ENCODE data around the gene C13orf46. TPM values are rescaled to one million over a fixed set of nuclear protein-coding genes. Genes with fewer than 3 reads are reported as not detected.

C13orf46 gene
- total and polyA plus RNA-seq, 2 of the 8 experiments (the other 6 are each of a cell fraction or from before 2014, with no cell fraction given) = 0.23 to 0.28 TPM

- H3K79me2 ChIP-seq (ENCODE audit: control insufficient read depth in 1 of 2, insufficient read depth in 2 of 2, low read length in 2 of 2) = no peaks in the 10 kb centered on the region
- H3K4me1 ChIP-seq (replicated peaks in 1 of 4; ENCODE audit: control insufficient read depth in 3 of 4, insufficient read depth in 4 of 4, low read length in 3 of 4) = peaks cover 0 to 2% (median 0%) of the 10 kb centered on the region in 4 experiments; a peak in 1 of 7 replicates
- WGBS, 2 experiments (ENCODE audit: extremely low coverage in 1 of 2, insufficient coverage in 1 of 2, insufficient read length in 1 of 2, insufficient replicate concordance in 2 of 2, low coverage in 1 of 2, low lambda C conversion rate in 2 of 2, missing lambda C conversion rate in 1 of 2) = 93% methylated on average over 16 of the region's 16 CpGs; no CpG with 5 or more reads in 1 of the 2 experiments
- no peak overlapping the region for H3K4me2 ChIP-seq (ENCODE audit: insufficient read depth in 1 of 2, low read depth in 2 of 2, low read length in 2 of 2)
- ChIA-PET POLR2A (ENCODE audit: partially characterized antibody) (interaction anchor here (1.2 kb wide), 1 partner anchor 9 kb away, joined by 6 read pairs; no protein-coding TSS in a partner anchor), CTCF (ENCODE audit: partially characterized antibody) (interaction anchor here (0.6 to 2.0 kb wide), 8 partner anchors 29 to 274 kb away, joined by 3 to 9 read pairs (median 4); no protein-coding TSS in a partner anchor)
- H3K27ac ChIP-seq (ENCODE audit: low read depth, low read length) = no peak overlapping the region
- DNase-seq (ENCODE audit: low read depth in 1 of 2, low spot score in 2 of 2) = no peak
- H3K23me2 ChIP-seq (ENCODE audit: low read depth, low read length) = no peaks in the 10 kb centered on the region
- H2AFZ ChIP-seq (ENCODE audit: low read length) = no peak overlapping the region
- H4K91ac ChIP-seq (replicated peaks; ENCODE audit: insufficient read length, low read length) = no peak overlapping the region
- no peak overlapping the region for H3K4me3 ChIP-seq (ENCODE audit: extremely low read depth in 1 of 4, insufficient read depth in 2 of 4, low read depth in 3 of 4, low read length in 4 of 4)
- no peak overlapping the region for H3K18ac ChIP-seq (ENCODE audit: extremely low read depth, low read length)
- H3K27me3 ChIP-seq (replicated peaks in 1 of 4; ENCODE audit: control insufficient read depth in 3 of 4, extremely low read depth in 1 of 4, insufficient read depth in 3 of 4, low read length in 3 of 4) = no peaks in the 10 kb centered on the region
- 0 out of 2 replicates have a peak overlapping the region, but pooled peaks have one; percentile 3 for H4K8ac ChIP-seq (ENCODE audit: extremely low read depth, insufficient read depth, low read length)
- FAIRE-seq = no peak
- peaks cover 5 to 37% of the 10 kb centered on the region in 2 experiments; a peak in 3 of 4 replicates for H3K9me3 ChIP-seq (ENCODE audit: insufficient read depth in 2 of 2, low read depth in 1 of 2, low read length in 1 of 2)
- H2BK20ac ChIP-seq (ENCODE audit: low read length) = no peak overlapping the region
- H3K56ac ChIP-seq (replicated peaks; ENCODE audit: insufficient read length, low read depth, low read length) = no peak overlapping the region
- H3K9ac ChIP-seq (replicated peaks in 1 of 4; ENCODE audit: extremely low read depth in 1 of 4, low read depth in 3 of 4, low read length in 3 of 4) = no peak overlapping the region
- H3K14ac ChIP-seq (ENCODE audit: insufficient read length) = no peak overlapping the region
- H4K20me1 ChIP-seq (replicated peaks in 1 of 2; ENCODE audit: control insufficient read depth in 1 of 2, insufficient read depth in 2 of 2, low read length in 2 of 2) = no peaks in the 10 kb centered on the region
- no peak overlapping the region for H2BK15ac ChIP-seq (ENCODE audit: low read length)
- no peak overlapping the region for H2BK120ac ChIP-seq (replicated peaks; ENCODE audit: low read depth, low read length)
- H4K5ac ChIP-seq (ENCODE audit: insufficient read length, low read depth, low read length) = no peak overlapping the region
- H3K23ac ChIP-seq (ENCODE audit: insufficient read length) = no peak overlapping the region
- H3K4ac ChIP-seq (replicated peaks; ENCODE audit: insufficient read length, low read depth, low read length) = no peak overlapping the region
- H2BK12ac ChIP-seq (ENCODE audit: low read depth, low read length) = no peak overlapping the region
- H2AK5ac ChIP-seq (ENCODE audit: low read depth, low read length) = no peak overlapping the region
- H3K79me1 ChIP-seq (ENCODE audit: low read depth, low read length) = no peaks in the 10 kb centered on the region; the same call in 1 of the 2 replicates
- H3K36me3 ChIP-seq (ENCODE audit: control insufficient read depth in 2 of 4, insufficient read depth in 4 of 4, low read length in 3 of 4) = no peaks in the 10 kb centered on the region
- no peak overlapping the region for H2BK5ac ChIP-seq (ENCODE audit: low read depth, low read length)
- TF ChIP-seq TBP (IDR thresholded peaks at IDR 0.05; ENCODE audit: low read depth, low read length) (no peak), HDAC2 (IDR thresholded peaks at IDR 0.05; ENCODE audit: borderline replicate concordance in 1 of 2, low read depth in 2 of 2, low read length in 2 of 2) (no peak), USF2 (IDR thresholded peaks at IDR 0.05; ENCODE audit: low read length) (no peak), CTBP2 (IDR thresholded peaks at IDR 0.05; ENCODE audit: borderline replicate concordance, insufficient read depth, insufficient read length, low read length) (no peak), PHF8 (conservative IDR thresholded peaks at IDR 0.05; ENCODE audit: low read depth, low read length) (no peak), SP2 (IDR thresholded peaks at IDR 0.05; ENCODE audit: low read length) (no peak), MAX (IDR thresholded peaks at IDR 0.05) (no peak), SIX5 (IDR thresholded peaks at IDR 0.05; ENCODE audit: low read depth, low read length) (no peak), HDAC6 (IDR thresholded peaks at IDR 0.05; ENCODE audit: low read depth, low read length) (no peak), SIRT6 (IDR thresholded peaks at IDR 0.05; ENCODE audit: low read length) (no peak), NANOG (IDR thresholded peaks at IDR 0.05; ENCODE audit: insufficient read depth, low read depth, low read length, poor library complexity, severe bottlenecking) (no peak)
Observed at GRCh38 chr13:113953561-113953960, 20.3 kb downstream of the C13orf46 start.

Data from H1 (cell line).